Neuronal stem cell (in vitro differentiated cells): ENCODE results near the gene GADD45B.
"Not testable (repeated sequence)": the region's sequence is repeated elsewhere in the genome, so short reads cannot be mapped to it uniquely, and the experiment has no call there.

ENCODE experiments used
- DNase-seq: peaks from one replicate; pipeline ENCODE4 v3.0.0-alpha.2; 2013; ENCODE audit warnings: low spot score
- H2AFZ ChIP-seq: one replicate; pipeline ENCODE4 v1.6.1; 2013; ENCODE audit warnings: mild to moderate bottlenecking, low read length, inconsistent platforms
- H2AK5ac ChIP-seq: 2 replicates; pipeline ENCODE4 v1.6.1; 2013; ENCODE audit warnings: low read depth, mild to moderate bottlenecking, inconsistent platforms, low read length, moderate library complexity, mixed read lengths
- H2BK120ac ChIP-seq: 2 replicates; pipeline ENCODE4 v1.6.1; 2013; ENCODE audit warnings: low read depth, mild to moderate bottlenecking, inconsistent platforms, low read length, moderate library complexity, mixed read lengths
- H2BK12ac ChIP-seq: one replicate; pipeline ENCODE4 v1.6.1; 2013; ENCODE audit warnings: low read length, inconsistent platforms
- H2BK15ac ChIP-seq: 2 replicates; pipeline ENCODE4 v1.6.1; 2013; ENCODE audit warnings: mild to moderate bottlenecking, low read length, inconsistent platforms, mixed read lengths
- H2BK5ac ChIP-seq: one replicate; pipeline ENCODE4 v1.6.1; 2013; ENCODE audit warnings: inconsistent platforms, mild to moderate bottlenecking, low read length, moderate library complexity
- H3K14ac ChIP-seq: one replicate; pipeline ENCODE4 v1.6.1; 2013; ENCODE audit warnings: low read length, inconsistent platforms
- H3K18ac ChIP-seq: 2 replicates; pipeline ENCODE4 v1.6.1; 2013; ENCODE audit warnings: low read length, inconsistent platforms
- H3K23ac ChIP-seq: 2 replicates; pipeline ENCODE4 v1.6.1; 2013; ENCODE audit warnings: low read depth, mild to moderate bottlenecking, mixed read lengths, low read length, inconsistent platforms; ENCODE audit not compliant: poor library complexity
- H3K27ac ChIP-seq: replicated peaks from 3 replicates; pipeline ENCODE4 v1.5.1; 2013; ENCODE audit warnings: low read length, inconsistent platforms
- H3K27me3 ChIP-seq, 3 experiments: 2 replicates each; pipeline ENCODE4 v1.6.1; 2013; ENCODE audit warnings: low read length in 3 of 3, mild to moderate bottlenecking in 2 of 3, inconsistent platforms in 1 of 3, low read depth in 1 of 3, mixed read lengths in 1 of 3, moderate library complexity in 1 of 3; ENCODE audit not compliant: control insufficient read depth in 3 of 3, insufficient read depth in 3 of 3
- H3K36me3 ChIP-seq, 2 donors: replicated peaks in 1 of 2; 2 replicates each; pipeline ENCODE4 v1.6.1; 2013; ENCODE audit warnings: low read length in 2 of 2; ENCODE audit not compliant: control insufficient read depth in 2 of 2, insufficient read depth in 2 of 2
- H3K4ac ChIP-seq: 2 replicates; pipeline ENCODE4 v1.6.1; 2013; ENCODE audit warnings: inconsistent platforms, mild to moderate bottlenecking, low read length, moderate library complexity
- H3K4me1 ChIP-seq, 2 donors: 1 replicate in 1 of 2; 2 replicates in 1 of 2; pipeline ENCODE4 v1.6.1; 2013; ENCODE audit warnings: low read length in 2 of 2, low read depth in 1 of 2; ENCODE audit not compliant: control insufficient read depth in 2 of 2, insufficient read depth in 1 of 2
- H3K4me2 ChIP-seq: one replicate; pipeline ENCODE4 v1.6.1; 2013; ENCODE audit warnings: mild to moderate bottlenecking, low read length, inconsistent platforms; ENCODE audit not compliant: insufficient read depth, poor library complexity, severe bottlenecking
- H3K4me3 ChIP-seq, 2 donors: 2 replicates each; pipeline ENCODE4 v1.5.1; 2013; ENCODE audit warnings: low read length in 2 of 2, mild to moderate bottlenecking in 2 of 2, inconsistent platforms in 1 of 2, moderate library complexity in 1 of 2
- H3K79me1 ChIP-seq: one replicate; pipeline ENCODE4 v1.6.1; 2013; ENCODE audit warnings: low read depth, mild to moderate bottlenecking, inconsistent platforms, low read length, moderate library complexity
- H3K9ac ChIP-seq: one replicate; pipeline ENCODE4 v1.6.1; 2013; ENCODE audit warnings: mild to moderate bottlenecking, low read depth, low read length, inconsistent platforms; ENCODE audit not compliant: poor library complexity
- H3K9me3 ChIP-seq, 2 donors: replicated peaks in 1 of 2; 2 replicates each; pipeline versions ENCODE3 to v1.6.1; 2013; ENCODE audit warnings: low read length in 2 of 2, mild to moderate bottlenecking in 2 of 2, inconsistent platforms in 1 of 2, low read depth in 1 of 2, mixed read lengths in 1 of 2, moderate library complexity in 1 of 2; ENCODE audit not compliant: control insufficient read depth in 2 of 2, insufficient read depth in 1 of 2
- H4K8ac ChIP-seq: one replicate; pipeline ENCODE4 v1.6.1; 2013; ENCODE audit warnings: low read depth, mild to moderate bottlenecking, inconsistent platforms, low read length, moderate library complexity
- H4K91ac ChIP-seq: one replicate; pipeline ENCODE4 v1.6.1; 2013; ENCODE audit warnings: low read length, low read depth, mild to moderate bottlenecking, inconsistent platforms; ENCODE audit not compliant: poor library complexity
- WGBS, 2 donors: extraction: QIAGEN DNeasy Blood & Tissue Kit; methylation state at CpG; one replicate each; pipeline ENCODE4 v1.1.7; 2013; ENCODE audit warnings: missing lambda C conversion rate in 2 of 2, mixed read lengths in 1 of 2; ENCODE audit not compliant: insufficient read length in 2 of 2, insufficient replicate concordance in 1 of 2; ENCODE audit errors: extremely low coverage in 2 of 2; 5-methylcytosine and 5-hydroxymethylcytosine counted together

Gene GADD45B

GRCh38 chr19:2458054-2458453 is 17.9 kb upstream of the GADD45B start:
- H3K14ac ChIP-seq = no peak overlapping the region
- no peak for DNase-seq
- no peak overlapping the region for H2BK12ac ChIP-seq
- H3K27ac ChIP-seq = no peak overlapping the region
- H3K18ac ChIP-seq = no peak overlapping the region
- H3K23ac ChIP-seq = no peak overlapping the region
- H3K9me3 ChIP-seq = no peaks in the 10 kb centered on the region
- no peak overlapping the region for H3K4ac ChIP-seq
- H3K4me2 ChIP-seq = no peak overlapping the region
- H2AFZ ChIP-seq = no peak overlapping the region
- WGBS, 2 donors = no CpG with 5 or more reads among the region's 5 CpGs
- H2AK5ac ChIP-seq = no peak overlapping the region
- peaks cover 20% of the 10 kb centered on the region for H3K79me1 ChIP-seq
- no peak overlapping the region for H4K8ac ChIP-seq
- no peak overlapping the region for H3K4me3 ChIP-seq
- no peak overlapping the region for H4K91ac ChIP-seq
- no peak overlapping the region for H2BK120ac ChIP-seq
- H3K36me3 ChIP-seq = peaks cover 0 to 8% of the 10 kb centered on the region in 2 donors
- no peak overlapping the region for H3K9ac ChIP-seq
- no peak overlapping the region for H2BK5ac ChIP-seq
- H3K27me3 ChIP-seq = no peaks in the 10 kb centered on the region
- peaks cover 0 to 5% of the 10 kb centered on the region in 2 donors for H3K4me1 ChIP-seq
- no peak overlapping the region for H2BK15ac ChIP-seq

- not testable (repeated sequence) for H2AFZ ChIP-seq, H3K27me3 ChIP-seq, H3K4ac ChIP-seq
These were observed 17.2 kb upstream of the GADD45B start for GRCh38 chr19:2458776-2459175.

GRCh38 chr19:2460245-2460644 is 15.7 kb upstream of the GADD45B start:
- H2AFZ ChIP-seq = no peak overlapping the region
- H3K23ac ChIP-seq = no peak overlapping the region
- H3K4me3 ChIP-seq = no peak overlapping the region
- no peaks in the 10 kb centered on the region for H3K36me3 ChIP-seq
- H3K27ac ChIP-seq = no peak overlapping the region
- DNase-seq = no peak
- H3K9ac ChIP-seq = no peak overlapping the region
- no peak overlapping the region for H2BK15ac ChIP-seq
- no peak overlapping the region for H2BK5ac ChIP-seq
- H3K79me1 ChIP-seq = peaks cover 9% of the 10 kb centered on the region
- no peak overlapping the region for H2BK120ac ChIP-seq
- H3K9me3 ChIP-seq = no peaks in the 10 kb centered on the region
- H3K27me3 ChIP-seq = no peaks in the 10 kb centered on the region
- no peak overlapping the region for H4K8ac ChIP-seq
- no peak overlapping the region for H3K14ac ChIP-seq
- no peak overlapping the region for H3K4me2 ChIP-seq
- no peak overlapping the region for H3K4ac ChIP-seq
- H3K18ac ChIP-seq = no peak overlapping the region
- no CpG with 5 or more reads among the region's 1 CpG for WGBS, 2 donors
- H3K4me1 ChIP-seq = peaks cover 0 to 5% of the 10 kb centered on the region in 2 donors
- no peak overlapping the region for H4K91ac ChIP-seq
- no peak overlapping the region for H2BK12ac ChIP-seq
- no peak overlapping the region for H2AK5ac ChIP-seq

More at GRCh38 chr19:2458776-2459175, 17.2 kb upstream of the GADD45B start:
- not testable (repeated sequence) for H2BK5ac ChIP-seq, H4K8ac ChIP-seq, DNase-seq, H2BK15ac ChIP-seq, H3K9me3 ChIP-seq, H2BK12ac ChIP-seq, H4K91ac ChIP-seq, H2BK120ac ChIP-seq, H3K23ac ChIP-seq, H3K14ac ChIP-seq, H3K27ac ChIP-seq, H3K4me2 ChIP-seq, H3K36me3 ChIP-seq, H3K18ac ChIP-seq, H3K4me3 ChIP-seq, H3K9ac ChIP-seq, H3K4me1 ChIP-seq, H2AK5ac ChIP-seq
- WGBS, 2 donors = no CpG with 5 or more reads among the region's 10 CpGs
- H3K79me1 ChIP-seq = peaks cover 15% of the 10 kb centered on the region

- Histone ChIP-seq H3K9me3 (no peaks in the 10 kb centered on the region), H2AK5ac (no peak overlapping the region), H3K14ac (no peak overlapping the region), H3K23ac (peak overlapping the region; percentile 73), H2AFZ (peak overlapping the region; percentile 88), H3K27me3 (no peaks in the 10 kb centered on the region), H3K4ac (peak overlapping the region; percentile 32), H3K4me1 (no peaks in the 10 kb centered on the region), H3K4me3 (peak overlapping the region in 1 of 2 donors; percentile 81), H3K18ac (peak overlapping the region; percentile 91), H2BK12ac (peak overlapping the region; percentile 46), H3K9ac (peak overlapping the region; percentile 78), H3K36me3 (no peaks in the 10 kb centered on the region), H3K27ac (peak overlapping the region; percentile 66), H3K79me1 (no peaks in the 10 kb centered on the region), H2BK15ac (peak overlapping the region; percentile 89), H3K4me2 (peak overlapping the region; percentile 71), H2BK120ac (peak overlapping the region; percentile 44), H2BK5ac (peak overlapping the region; percentile 87), H4K8ac (no peak overlapping the region), H4K91ac (no peak overlapping the region)
- WGBS, 2 donors = no CpG with 5 or more reads among the region's 62 CpGs
- DNase-seq = peak; percentile 56
These were observed 13.9 kb upstream of the GADD45B start for GRCh38 chr19:2461751-2462634.
